Fibroblast of villous mesenchyme (primary cell): ENCODE measurements around the gene CCDC57. TPM values are rescaled to one million over a fixed set of nuclear protein-coding genes. Genes with fewer than 3 reads are reported as not detected.

Source experiments
- DNase-seq: peaks from one replicate; pipeline ENCODE4 v3.0.0-alpha.2; 2010; ENCODE audit warnings: low read depth
- H3K4me3 ChIP-seq: 2 replicates; pipeline ENCODE4 v1.5.1; 2011; ENCODE audit warnings: low read depth, mild to moderate bottlenecking, low read length
- total RNA-seq: library from RNA; depleted of rRNA; stranded (reverse); fragments of >200 nt; gene quantifications from 2 replicates; pipeline ENCODE4 v1.2.3, GENCODE V29; 2012
- TF ChIP-seq, protein P1 (sequence below): IDR thresholded peaks from 2 replicates; pipeline ENCODE4 v1.5.1; 2012; ENCODE audit warnings: low read depth, mild to moderate bottlenecking, low read length; ENCODE audit not compliant: insufficient read depth

The CCDC57 gene
- total RNA-seq, 1 donor, result 19.9 TPM

GRCh38 chr17:82155606-82156005 lies 57.0 kb downstream of the CCDC57 start:
- no peak for DNase-seq
- TF ChIP-seq, protein P1, sequence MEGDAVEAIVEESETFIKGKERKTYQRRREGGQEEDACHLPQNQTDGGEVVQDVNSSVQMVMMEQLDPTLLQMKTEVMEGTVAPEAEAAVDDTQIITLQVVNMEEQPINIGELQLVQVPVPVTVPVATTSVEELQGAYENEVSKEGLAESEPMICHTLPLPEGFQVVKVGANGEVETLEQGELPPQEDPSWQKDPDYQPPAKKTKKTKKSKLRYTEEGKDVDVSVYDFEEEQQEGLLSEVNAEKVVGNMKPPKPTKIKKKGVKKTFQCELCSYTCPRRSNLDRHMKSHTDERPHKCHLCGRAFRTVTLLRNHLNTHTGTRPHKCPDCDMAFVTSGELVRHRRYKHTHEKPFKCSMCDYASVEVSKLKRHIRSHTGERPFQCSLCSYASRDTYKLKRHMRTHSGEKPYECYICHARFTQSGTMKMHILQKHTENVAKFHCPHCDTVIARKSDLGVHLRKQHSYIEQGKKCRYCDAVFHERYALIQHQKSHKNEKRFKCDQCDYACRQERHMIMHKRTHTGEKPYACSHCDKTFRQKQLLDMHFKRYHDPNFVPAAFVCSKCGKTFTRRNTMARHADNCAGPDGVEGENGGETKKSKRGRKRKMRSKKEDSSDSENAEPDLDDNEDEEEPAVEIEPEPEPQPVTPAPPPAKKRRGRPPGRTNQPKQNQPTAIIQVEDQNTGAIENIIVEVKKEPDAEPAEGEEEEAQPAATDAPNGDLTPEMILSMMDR, result no peak
- H3K4me3 ChIP-seq, result no peak overlapping the region

DNA sequence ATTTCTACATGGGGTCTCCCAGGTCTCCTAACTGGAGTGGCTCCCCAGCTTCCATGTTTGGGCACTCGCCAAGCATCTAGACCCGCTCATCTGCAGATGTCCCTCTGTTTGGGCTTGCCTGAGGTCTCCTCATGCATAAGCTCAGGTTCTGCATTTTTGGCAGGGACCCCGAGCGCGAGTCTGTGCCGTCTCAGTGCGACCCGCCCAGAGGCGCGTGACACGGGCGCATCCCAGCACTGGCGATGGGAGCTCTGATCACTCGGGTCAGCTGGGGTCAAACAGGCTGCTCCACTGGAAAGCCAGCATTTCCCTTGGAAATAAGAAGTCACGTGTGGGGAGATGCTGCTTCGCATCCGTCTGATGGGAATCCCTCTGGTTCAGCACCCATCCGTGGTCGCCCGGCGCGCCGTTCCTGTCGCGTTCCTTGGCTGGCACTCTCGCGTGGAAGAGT lies 57.7 kb downstream of the CCDC57 start:
- TF ChIP-seq, protein P1, result no peak
- no peak for DNase-seq
- no peak overlapping the region for H3K4me3 ChIP-seq

DNA sequence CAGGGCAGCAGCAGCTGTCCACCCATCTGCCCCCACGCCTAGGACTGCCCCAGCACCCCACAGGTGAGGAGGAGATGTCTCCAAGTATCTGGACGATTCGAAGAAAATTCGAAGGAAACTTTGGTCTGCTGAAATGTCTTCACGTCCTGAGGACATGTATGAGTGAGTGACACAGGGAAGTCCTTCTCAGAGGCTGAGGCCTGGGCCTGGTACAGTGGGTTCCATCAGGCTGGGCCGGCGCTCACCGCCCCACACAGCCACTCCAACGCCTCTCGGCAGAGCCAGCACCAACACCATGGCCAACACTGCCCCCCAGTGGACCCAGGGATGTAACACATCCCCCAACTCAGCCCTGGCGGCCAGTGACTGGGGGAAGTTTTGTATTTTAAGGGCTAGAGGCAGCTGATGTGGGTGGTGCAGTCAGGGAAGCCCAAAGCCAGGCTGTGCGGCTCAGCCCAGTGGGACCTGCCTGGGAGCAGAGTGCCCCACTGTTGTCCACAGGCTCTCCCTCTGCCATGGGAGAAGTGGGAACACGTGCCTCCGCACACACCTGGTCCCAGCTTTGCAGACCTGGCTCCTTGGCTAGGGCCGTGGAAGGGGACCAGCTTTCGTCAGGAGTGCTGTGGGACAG lies 58.8 kb downstream of the CCDC57 start:
- DNase-seq, result peak; percentile 72
- H3K4me3 ChIP-seq, result no peak overlapping the region
- TF ChIP-seq, protein P1, result peak; percentile 92

- DNase-seq, result no peak
- H3K4me3 ChIP-seq, result no peak overlapping the region
- TF ChIP-seq, protein P1, result no peak
These were observed 59.3 kb downstream of the CCDC57 start for GRCh38 chr17:82153295-82153691.

- TF ChIP-seq, protein P1, result no peak
- H3K4me3 ChIP-seq, result no peak overlapping the region
- DNase-seq, result no peak
These were observed 59.9 kb downstream of the CCDC57 start for GRCh38 chr17:82152556-82153294.

- no peak for DNase-seq
- TF ChIP-seq, protein P1, result no peak
- H3K4me3 ChIP-seq, result no peak overlapping the region
These were observed 60.5 kb downstream of the CCDC57 start for GRCh38 chr17:82152114-82152513.
